Measurements from ENCODE around the gene JOSD2. TPM values are rescaled to one million over a fixed set of nuclear protein-coding genes. Genes with fewer than 3 reads are reported as not detected.

The JOSD2 gene
- total and polyA plus RNA-seq, 2 donors (not counting 3 experiments of a cell fraction or from before 2014, with no cell fraction given), result 37.4 to 62.8 TPM

GRCh38 chr19:50519006-50519575 is 8.1 kb upstream of the JOSD2 start:
- Histone ChIP-seq H3K79me2 (ENCODE audit: control insufficient read depth, insufficient read depth, low read length) (no peaks in the 10 kb centered on the region), H3K9me1 (replicated peaks; ENCODE audit: control insufficient read depth, extremely low read depth, insufficient read depth, low read length) (no peaks in the 10 kb centered on the region), H3K9ac (replicated peaks; ENCODE audit: extremely low read depth, insufficient read depth, low read length) (no peak overlapping the region), H3K27ac (ENCODE audit: insufficient read depth, low read depth, low read length) (no peak overlapping the region), H3K4me2 (ENCODE audit: insufficient read depth, low read length) (no peak overlapping the region), H3K9me3 (replicated peaks; ENCODE audit: control insufficient read depth, insufficient read depth, low read length) (no peaks in the 10 kb centered on the region), H3K4me1 (ENCODE audit: control insufficient read depth, extremely low read depth, insufficient read depth, low read length) (no peaks in the 10 kb centered on the region), H3K4me3 (replicated peaks in 1 of 3; ENCODE audit: insufficient read depth in 1 of 3, low read depth in 1 of 3, low read length in 3 of 3) (no peak overlapping the region), H2AFZ (ENCODE audit: low read depth, low read length) (no peak overlapping the region), H3K27me3 (ENCODE audit: control insufficient read depth in 2 of 2, insufficient read depth in 2 of 2, low read length in 2 of 2) (no peaks in the 10 kb centered on the region), H3K36me3 (ENCODE audit: control insufficient read depth in 2 of 2, extremely low read depth in 1 of 2, insufficient read depth in 2 of 2, low read length in 2 of 2) (no peaks in the 10 kb centered on the region), H4K20me1 (replicated peaks; ENCODE audit: control insufficient read depth, extremely low read depth, insufficient read depth, low read length) (no peaks in the 10 kb centered on the region)
- dilution Hi-C loops (cut with MboI; ENCODE audit: extremely low pct_ligation_motif_present, low sequenced_read_pairs), result no loop called here
- CTCF ChIA-PET, result interaction anchor here (1.2 to 1.3 kb wide), 2 partner anchors 10 to 19 kb away, joined by 4 to 6 read pairs; no protein-coding TSS in a partner anchor
- POLR2A ChIA-PET, result no interaction called here
- intact Hi-C loops (cut with micrococcal nuclease), result no loop called here
- FAIRE-seq, result no peak
- no peak for DNase-seq (ENCODE audit: low read depth, low spot score)
- TF ChIP-seq, protein P1, sequence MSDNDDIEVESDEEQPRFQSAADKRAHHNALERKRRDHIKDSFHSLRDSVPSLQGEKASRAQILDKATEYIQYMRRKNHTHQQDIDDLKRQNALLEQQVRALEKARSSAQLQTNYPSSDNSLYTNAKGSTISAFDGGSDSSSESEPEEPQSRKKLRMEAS (IDR thresholded peaks at IDR 0.05; ENCODE audit: insufficient read depth, insufficient read length), result no peak
- TF ChIP-seq, protein P2, sequence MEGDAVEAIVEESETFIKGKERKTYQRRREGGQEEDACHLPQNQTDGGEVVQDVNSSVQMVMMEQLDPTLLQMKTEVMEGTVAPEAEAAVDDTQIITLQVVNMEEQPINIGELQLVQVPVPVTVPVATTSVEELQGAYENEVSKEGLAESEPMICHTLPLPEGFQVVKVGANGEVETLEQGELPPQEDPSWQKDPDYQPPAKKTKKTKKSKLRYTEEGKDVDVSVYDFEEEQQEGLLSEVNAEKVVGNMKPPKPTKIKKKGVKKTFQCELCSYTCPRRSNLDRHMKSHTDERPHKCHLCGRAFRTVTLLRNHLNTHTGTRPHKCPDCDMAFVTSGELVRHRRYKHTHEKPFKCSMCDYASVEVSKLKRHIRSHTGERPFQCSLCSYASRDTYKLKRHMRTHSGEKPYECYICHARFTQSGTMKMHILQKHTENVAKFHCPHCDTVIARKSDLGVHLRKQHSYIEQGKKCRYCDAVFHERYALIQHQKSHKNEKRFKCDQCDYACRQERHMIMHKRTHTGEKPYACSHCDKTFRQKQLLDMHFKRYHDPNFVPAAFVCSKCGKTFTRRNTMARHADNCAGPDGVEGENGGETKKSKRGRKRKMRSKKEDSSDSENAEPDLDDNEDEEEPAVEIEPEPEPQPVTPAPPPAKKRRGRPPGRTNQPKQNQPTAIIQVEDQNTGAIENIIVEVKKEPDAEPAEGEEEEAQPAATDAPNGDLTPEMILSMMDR (IDR thresholded peaks at IDR 0.05; ENCODE audit: extremely low read depth in 1 of 2, insufficient read depth in 1 of 2, low read depth in 1 of 2, low read length in 2 of 2), result no peak
- TF ChIP-seq GATA2 (IDR thresholded peaks at IDR 0.05; ENCODE audit: insufficient read depth, insufficient read length, low read depth, low read length) (no peak), EZH2 (IDR thresholded peaks at IDR 0.05; ENCODE audit: borderline replicate concordance, low read depth, low read length, severe bottlenecking) (no peak), FOS (IDR thresholded peaks at IDR 0.05; ENCODE audit: borderline replicate concordance, insufficient read depth, low read length) (no peak), MYC (IDR thresholded peaks at IDR 0.05; ENCODE audit: low read depth, low read length) (no peak), POLR2A (IDR thresholded peaks at IDR 0.05; ENCODE audit: low read depth, low read length) (no peak)
- BruUV-seq (replicated peaks), result no TSS peak

Measured in endothelial cell of umbilical vein (primary cell).